Transverse colon (tissue), 3 donors: ENCODE results near the gene STK4.

Experiments used
- POLR2A ChIP-seq: fragments of 450-650 bp; IDR thresholded peaks from one replicate; pipeline ENCODE4 v1.6.1; 2016; ENCODE audit warnings: antibody characterized with exemption, mild to moderate bottlenecking, moderate library complexity
- POLR2AphosphoS5 ChIP-seq, 3 donors: sonication (generic); formaldehyde crosslinking; IDR thresholded peaks; one replicate each; pipeline ENCODE4 v1.6.1; 2016; ENCODE audit warnings: antibody characterized with exemption in 3 of 3

GRCh38 chr20:45047581-45048119 is 81.3 kb downstream of the STK4 start:
- TF ChIP-seq POLR2AphosphoS5 (IDR thresholded peaks at IDR 0.05) (no peak), POLR2A (no peak)
